HepG2 (cell line): ENCODE measurements around the gene ACO1. TPM values are rescaled to one million over a fixed set of nuclear protein-coding genes. Genes with fewer than 3 reads are reported as not detected.

Experiments used
- AKAP8 ChIP-seq: sonication (generic); formaldehyde crosslinking; IDR thresholded peaks from 2 replicates; pipeline ENCODE4 v1.5.1; 2020; ENCODE audit warnings: mild to moderate bottlenecking, missing genetic modification reagents
- IKZF4 ChIP-seq: sonication (generic); formaldehyde crosslinking; IDR thresholded peaks from 2 replicates; pipeline ENCODE4 v1.5.1; 2020; ENCODE audit warnings: borderline replicate concordance, mild to moderate bottlenecking, low read depth, missing genetic modification reagents; ENCODE audit errors: not compliant biosample characterization
- JUNB ChIP-seq: sonication (generic); formaldehyde crosslinking; IDR thresholded peaks from 2 replicates; pipeline ENCODE4 v1.8.0; 2022; ENCODE audit warnings: missing genetic modification reagents, mild to moderate bottlenecking, borderline replicate concordance
- MTA3 ChIP-seq: sonication (generic); formaldehyde crosslinking; IDR thresholded peaks from 2 replicates; pipeline ENCODE4 v1.4.0; 2020; ENCODE audit warnings: missing genetic modification reagents
- MYNN ChIP-seq: sonication (generic); formaldehyde crosslinking; IDR thresholded peaks from 2 replicates; pipeline ENCODE4 v1.4.0; 2020; ENCODE audit warnings: mild to moderate bottlenecking, low read depth, missing genetic modification reagents
- NFE2 ChIP-seq: sonication (generic); formaldehyde crosslinking; IDR thresholded peaks from 2 replicates; pipeline ENCODE4 v1.4.0; 2020; ENCODE audit warnings: missing genetic modification reagents
- PHF20 ChIP-seq: sonication (generic); formaldehyde crosslinking; IDR thresholded peaks from 2 replicates; pipeline ENCODE4 v1.5.0; 2020; ENCODE audit warnings: mild to moderate bottlenecking, missing genetic modification reagents
- STAT5B ChIP-seq: sonication (generic); formaldehyde crosslinking; IDR thresholded peaks from 2 replicates; pipeline ENCODE4 v1.4.0; 2020; ENCODE audit warnings: missing genetic modification reagents
- TEAD2 ChIP-seq: sonication (generic); formaldehyde crosslinking; IDR thresholded peaks from 2 replicates; pipeline ENCODE4 v1.9.0; 2021; ENCODE audit warnings: missing genetic modification reagents
- ZNF296 ChIP-seq: sonication (generic); formaldehyde crosslinking; conservative IDR thresholded peaks from 2 replicates; pipeline ENCODE4 v1.5.0; 2020; ENCODE audit warnings: mild to moderate bottlenecking, missing genetic modification reagents
- ZNF766 ChIP-seq: sonication (generic); formaldehyde crosslinking; IDR thresholded peaks from 2 replicates; pipeline ENCODE4 v1.5.0; 2020; ENCODE audit warnings: missing genetic modification reagents, borderline replicate concordance
- ZSCAN12 ChIP-seq: sonication (generic); formaldehyde crosslinking; IDR thresholded peaks from 2 replicates; pipeline ENCODE4 v1.9.0; 2021; ENCODE audit warnings: mild to moderate bottlenecking, missing genetic modification reagents
- polyA plus RNA-seq, 8 experiments: library from polyadenylated mRNA; depleted of rRNA in 3 of 8; stranded (reverse) in 7 of 8; unstranded in 1 of 8; fragments of >200 nt; fragmentation: Illumina TruSeq in 4 of 8; extraction: Trizol in 4 of 8; gene quantifications; 2 replicates each; pipeline versions ENCODE4 v1.2.1 to v1.2.3, GENCODE V29; 2011 to 2016; ENCODE audit warnings: low read depth in 4 of 8, missing spikeins in 1 of 8, mixed read lengths in 1 of 8; ENCODE audit not compliant: insufficient read depth in 1 of 8
- total RNA-seq, 5 experiments: library from RNA; depleted of rRNA; stranded (reverse); fragments of >200 nt; fragmentation: Illumina TruSeq; extraction: Trizol; gene quantifications; 2 replicates each; pipeline ENCODE4 v1.2.3, GENCODE V29; 2016; ENCODE audit warnings: low read depth in 1 of 5
- TF ChIP-seq, protein P1 (sequence below): sonication (generic); formaldehyde crosslinking; IDR thresholded peaks from 2 replicates; pipeline ENCODE4 v1.4.0; 2020; ENCODE audit warnings: mild to moderate bottlenecking, missing genetic modification reagents
- TF ChIP-seq, protein P2 (sequence below): sonication (generic); formaldehyde crosslinking; IDR thresholded peaks from 2 replicates; pipeline ENCODE4 v1.4.0; 2020; ENCODE audit warnings: missing genetic modification reagents
- TF ChIP-seq, protein P3 (sequence below): sonication (generic); formaldehyde crosslinking; IDR thresholded peaks from 2 replicates; pipeline ENCODE4 v1.4.0; 2020; ENCODE audit warnings: missing genetic modification reagents
- TF ChIP-seq, protein P4 (sequence below): sonication (generic); formaldehyde crosslinking; IDR thresholded peaks from 2 replicates; pipeline ENCODE4 v1.4.0; 2020; ENCODE audit warnings: missing genetic modification reagents

The ACO1 gene
- total and polyA plus RNA-seq, 2 of the 13 experiments (the other 11 are each of a cell fraction or from before 2014, with no cell fraction given): 20.1 to 48.2 TPM

DNA sequence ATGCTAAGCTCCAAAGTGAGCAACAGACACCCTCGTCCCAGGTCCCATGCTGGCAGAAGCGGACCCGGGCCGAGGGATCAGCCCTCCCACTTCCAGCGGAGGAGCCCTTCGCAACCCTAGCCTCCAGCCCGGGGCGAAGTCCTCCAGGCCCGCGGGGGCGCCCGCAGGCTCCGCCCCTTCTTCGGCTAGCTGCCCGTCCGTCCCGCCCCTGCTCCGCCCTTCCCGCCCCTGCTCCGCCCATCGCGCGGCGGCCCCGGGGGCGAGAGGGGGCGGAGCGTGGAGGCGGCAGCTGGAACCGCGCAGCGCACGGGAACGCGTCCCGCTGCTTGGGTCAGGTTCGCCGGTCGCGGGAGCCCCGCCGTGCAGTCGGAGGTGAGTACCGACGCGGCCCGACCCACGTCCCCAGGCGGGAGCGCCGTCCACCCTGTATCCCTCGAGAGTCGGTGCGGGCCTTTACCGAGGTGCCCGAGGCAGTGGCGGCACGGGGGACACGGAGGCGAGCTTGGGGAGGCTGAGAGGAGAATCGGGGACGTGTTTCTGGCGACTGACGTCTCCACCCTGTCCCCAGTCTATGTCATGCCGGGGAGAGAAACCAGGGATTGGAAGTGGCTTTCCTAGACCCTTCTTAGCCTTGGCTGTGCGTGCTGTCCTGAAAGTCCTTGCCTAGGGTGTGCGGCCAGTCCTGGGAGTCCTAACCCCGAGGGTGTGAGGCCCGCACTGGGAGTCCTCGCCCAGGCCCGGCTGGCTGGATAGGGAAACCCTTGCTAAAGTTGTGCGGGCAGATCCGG, at the start of gene ACO1 (continued):
- TF ChIP-seq, protein P1, sequence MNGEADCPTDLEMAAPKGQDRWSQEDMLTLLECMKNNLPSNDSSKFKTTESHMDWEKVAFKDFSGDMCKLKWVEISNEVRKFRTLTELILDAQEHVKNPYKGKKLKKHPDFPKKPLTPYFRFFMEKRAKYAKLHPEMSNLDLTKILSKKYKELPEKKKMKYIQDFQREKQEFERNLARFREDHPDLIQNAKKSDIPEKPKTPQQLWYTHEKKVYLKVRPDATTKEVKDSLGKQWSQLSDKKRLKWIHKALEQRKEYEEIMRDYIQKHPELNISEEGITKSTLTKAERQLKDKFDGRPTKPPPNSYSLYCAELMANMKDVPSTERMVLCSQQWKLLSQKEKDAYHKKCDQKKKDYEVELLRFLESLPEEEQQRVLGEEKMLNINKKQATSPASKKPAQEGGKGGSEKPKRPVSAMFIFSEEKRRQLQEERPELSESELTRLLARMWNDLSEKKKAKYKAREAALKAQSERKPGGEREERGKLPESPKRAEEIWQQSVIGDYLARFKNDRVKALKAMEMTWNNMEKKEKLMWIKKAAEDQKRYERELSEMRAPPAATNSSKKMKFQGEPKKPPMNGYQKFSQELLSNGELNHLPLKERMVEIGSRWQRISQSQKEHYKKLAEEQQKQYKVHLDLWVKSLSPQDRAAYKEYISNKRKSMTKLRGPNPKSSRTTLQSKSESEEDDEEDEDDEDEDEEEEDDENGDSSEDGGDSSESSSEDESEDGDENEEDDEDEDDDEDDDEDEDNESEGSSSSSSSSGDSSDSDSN: peak; percentile 98
- no peak for TF ChIP-seq JUNB (CRISPR knock-in tag)
- TF ChIP-seq TEAD2 (CRISPR knock-in tag): 0 out of 2 replicates have a peak, but pooled peaks have one; percentile 34
- TF ChIP-seq, protein P2, sequence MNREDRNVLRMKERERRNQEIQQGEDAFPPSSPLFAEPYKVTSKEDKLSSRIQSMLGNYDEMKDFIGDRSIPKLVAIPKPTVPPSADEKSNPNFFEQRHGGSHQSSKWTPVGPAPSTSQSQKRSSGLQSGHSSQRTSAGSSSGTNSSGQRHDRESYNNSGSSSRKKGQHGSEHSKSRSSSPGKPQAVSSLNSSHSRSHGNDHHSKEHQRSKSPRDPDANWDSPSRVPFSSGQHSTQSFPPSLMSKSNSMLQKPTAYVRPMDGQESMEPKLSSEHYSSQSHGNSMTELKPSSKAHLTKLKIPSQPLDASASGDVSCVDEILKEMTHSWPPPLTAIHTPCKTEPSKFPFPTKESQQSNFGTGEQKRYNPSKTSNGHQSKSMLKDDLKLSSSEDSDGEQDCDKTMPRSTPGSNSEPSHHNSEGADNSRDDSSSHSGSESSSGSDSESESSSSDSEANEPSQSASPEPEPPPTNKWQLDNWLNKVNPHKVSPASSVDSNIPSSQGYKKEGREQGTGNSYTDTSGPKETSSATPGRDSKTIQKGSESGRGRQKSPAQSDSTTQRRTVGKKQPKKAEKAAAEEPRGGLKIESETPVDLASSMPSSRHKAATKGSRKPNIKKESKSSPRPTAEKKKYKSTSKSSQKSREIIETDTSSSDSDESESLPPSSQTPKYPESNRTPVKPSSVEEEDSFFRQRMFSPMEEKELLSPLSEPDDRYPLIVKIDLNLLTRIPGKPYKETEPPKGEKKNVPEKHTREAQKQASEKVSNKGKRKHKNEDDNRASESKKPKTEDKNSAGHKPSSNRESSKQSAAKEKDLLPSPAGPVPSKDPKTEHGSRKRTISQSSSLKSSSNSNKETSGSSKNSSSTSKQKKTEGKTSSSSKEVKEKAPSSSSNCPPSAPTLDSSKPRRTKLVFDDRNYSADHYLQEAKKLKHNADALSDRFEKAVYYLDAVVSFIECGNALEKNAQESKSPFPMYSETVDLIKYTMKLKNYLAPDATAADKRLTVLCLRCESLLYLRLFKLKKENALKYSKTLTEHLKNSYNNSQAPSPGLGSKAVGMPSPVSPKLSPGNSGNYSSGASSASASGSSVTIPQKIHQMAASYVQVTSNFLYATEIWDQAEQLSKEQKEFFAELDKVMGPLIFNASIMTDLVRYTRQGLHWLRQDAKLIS (CRISPR knock-in tag): no peak
- 0 out of 2 replicates have a peak, but pooled peaks have one; percentile 35 for TF ChIP-seq PHF20 (CRISPR knock-in tag)
- TF ChIP-seq ZNF296 (CRISPR knock-in tag): no peak
- TF ChIP-seq, protein P3, sequence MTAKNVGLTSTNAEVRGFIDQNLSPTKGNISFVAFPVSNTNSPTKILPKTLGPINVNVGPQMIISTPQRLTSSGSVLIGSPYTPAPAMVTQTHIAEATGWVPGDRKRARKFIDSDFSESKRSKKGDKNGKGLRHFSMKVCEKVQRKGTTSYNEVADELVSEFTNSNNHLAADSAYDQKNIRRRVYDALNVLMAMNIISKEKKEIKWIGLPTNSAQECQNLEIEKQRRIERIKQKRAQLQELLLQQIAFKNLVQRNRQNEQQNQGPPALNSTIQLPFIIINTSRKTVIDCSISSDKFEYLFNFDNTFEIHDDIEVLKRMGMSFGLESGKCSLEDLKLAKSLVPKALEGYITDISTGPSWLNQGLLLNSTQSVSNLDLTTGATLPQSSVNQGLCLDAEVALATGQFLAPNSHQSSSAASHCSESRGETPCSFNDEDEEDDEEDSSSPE (CRISPR knock-in tag): peak; percentile 63
- peak; percentile 62 for TF ChIP-seq IKZF4
- no peak for TF ChIP-seq STAT5B (CRISPR knock-in tag)
- TF ChIP-seq, protein P4, sequence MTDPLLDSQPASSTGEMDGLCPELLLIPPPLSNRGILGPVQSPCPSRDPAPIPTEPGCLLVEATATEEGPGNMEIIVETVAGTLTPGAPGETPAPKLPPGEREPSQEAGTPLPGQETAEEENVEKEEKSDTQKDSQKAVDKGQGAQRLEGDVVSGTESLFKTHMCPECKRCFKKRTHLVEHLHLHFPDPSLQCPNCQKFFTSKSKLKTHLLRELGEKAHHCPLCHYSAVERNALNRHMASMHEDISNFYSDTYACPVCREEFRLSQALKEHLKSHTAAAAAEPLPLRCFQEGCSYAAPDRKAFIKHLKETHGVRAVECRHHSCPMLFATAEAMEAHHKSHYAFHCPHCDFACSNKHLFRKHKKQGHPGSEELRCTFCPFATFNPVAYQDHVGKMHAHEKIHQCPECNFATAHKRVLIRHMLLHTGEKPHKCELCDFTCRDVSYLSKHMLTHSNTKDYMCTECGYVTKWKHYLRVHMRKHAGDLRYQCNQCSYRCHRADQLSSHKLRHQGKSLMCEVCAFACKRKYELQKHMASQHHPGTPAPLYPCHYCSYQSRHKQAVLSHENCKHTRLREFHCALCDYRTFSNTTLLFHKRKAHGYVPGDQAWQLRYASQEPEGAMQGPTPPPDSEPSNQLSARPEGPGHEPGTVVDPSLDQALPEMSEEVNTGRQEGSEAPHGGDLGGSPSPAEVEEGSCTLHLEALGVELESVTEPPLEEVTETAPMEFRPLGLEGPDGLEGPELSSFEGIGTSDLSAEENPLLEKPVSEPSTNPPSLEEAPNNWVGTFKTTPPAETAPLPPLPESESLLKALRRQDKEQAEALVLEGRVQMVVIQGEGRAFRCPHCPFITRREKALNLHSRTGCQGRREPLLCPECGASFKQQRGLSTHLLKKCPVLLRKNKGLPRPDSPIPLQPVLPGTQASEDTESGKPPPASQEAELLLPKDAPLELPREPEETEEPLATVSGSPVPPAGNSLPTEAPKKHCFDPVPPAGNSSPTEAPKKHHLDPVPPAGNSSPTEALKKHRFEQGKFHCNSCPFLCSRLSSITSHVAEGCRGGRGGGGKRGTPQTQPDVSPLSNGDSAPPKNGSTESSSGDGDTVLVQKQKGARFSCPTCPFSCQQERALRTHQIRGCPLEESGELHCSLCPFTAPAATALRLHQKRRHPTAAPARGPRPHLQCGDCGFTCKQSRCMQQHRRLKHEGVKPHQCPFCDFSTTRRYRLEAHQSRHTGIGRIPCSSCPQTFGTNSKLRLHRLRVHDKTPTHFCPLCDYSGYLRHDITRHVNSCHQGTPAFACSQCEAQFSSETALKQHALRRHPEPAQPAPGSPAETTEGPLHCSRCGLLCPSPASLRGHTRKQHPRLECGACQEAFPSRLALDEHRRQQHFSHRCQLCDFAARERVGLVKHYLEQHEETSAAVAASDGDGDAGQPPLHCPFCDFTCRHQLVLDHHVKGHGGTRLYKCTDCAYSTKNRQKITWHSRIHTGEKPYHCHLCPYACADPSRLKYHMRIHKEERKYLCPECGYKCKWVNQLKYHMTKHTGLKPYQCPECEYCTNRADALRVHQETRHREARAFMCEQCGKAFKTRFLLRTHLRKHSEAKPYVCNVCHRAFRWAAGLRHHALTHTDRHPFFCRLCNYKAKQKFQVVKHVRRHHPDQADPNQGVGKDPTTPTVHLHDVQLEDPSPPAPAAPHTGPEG: peak; percentile 79
- no peak; the same call in 1 of the 2 replicates for TF ChIP-seq AKAP8 (CRISPR knock-in tag)
- no peak for TF ChIP-seq MYNN
- peak; percentile 64; the same call in 1 of the 2 replicates for TF ChIP-seq ZNF766
- no peak for TF ChIP-seq NFE2 (CRISPR knock-in tag)
- no peak for TF ChIP-seq ZSCAN12 (CRISPR knock-in tag)
- no peak for TF ChIP-seq MTA3 (CRISPR knock-in tag)
